Endothelial cell of umbilical vein (primary cell): ENCODE measurements around the gene ZDHHC11B. TPM values are rescaled to one million over a fixed set of nuclear protein-coding genes. Genes with fewer than 3 reads are reported as not detected.
"Not testable (repeated sequence)": the region's sequence is repeated elsewhere in the genome, so short reads cannot be mapped to it uniquely, and the experiment has no call there.

Source experiments
- BruUV-seq: library from RNA; stranded (reverse); fragments of 400-500 nt; replicated peaks from 2 replicates; lab custom pipeline; 2021; lab: Mats Ljungman, UMichigan
- CTCF ChIA-PET: fragments of 300-600, 350-600 bp; sonication (Branson Sonifier 250); formaldehyde crosslinking; loops from one replicate; lab custom pipeline; 2021; ENCODE audit warnings: antibody characterized with exemption, inconsistent platforms; lab: Charles Lee
- POLR2A ChIA-PET: fragments of 300-600, 350-600 bp; sonication (Branson Sonifier 250); formaldehyde crosslinking; loops from one replicate; lab custom pipeline; 2021; ENCODE audit warnings: antibody characterized with exemption, inconsistent platforms; lab: Charles Lee
- DNase-seq: peaks from one replicate; pipeline ENCODE4 v3.0.0-alpha.2; 2011; ENCODE audit warnings: low read depth, low spot score
- FAIRE-seq: peaks from 2 replicates; lab custom pipeline; 2011; peaks lifted over from hg19 to GRCh38; lab: Jason Lieb, UNC
- H2AFZ ChIP-seq: 2 replicates; pipeline ENCODE4 v1.6.0; 2012; ENCODE audit warnings: low read depth, low read length, control low read depth, inconsistent platforms
- H3K27ac ChIP-seq: 2 replicates; pipeline ENCODE4 v1.5.1; 2011; ENCODE audit warnings: low read depth, mild to moderate bottlenecking, control low read depth, low read length, moderate library complexity; ENCODE audit not compliant: insufficient read depth
- H3K27me3 ChIP-seq, 2 experiments: 2 replicates each; pipeline versions ENCODE4 v1.6.0 to v1.6.1; 2011; ENCODE audit warnings: low read length in 2 of 2, mixed read lengths in 1 of 2; ENCODE audit not compliant: control insufficient read depth in 2 of 2, insufficient read depth in 2 of 2
- H3K36me3 ChIP-seq, 2 experiments: 2 replicates in 1 of 2; 3 replicates in 1 of 2; pipeline ENCODE4 v1.5.1; 2011; ENCODE audit warnings: low read length in 2 of 2, mild to moderate bottlenecking in 1 of 2, moderate library complexity in 1 of 2; ENCODE audit not compliant: control insufficient read depth in 2 of 2, insufficient read depth in 2 of 2; ENCODE audit errors: extremely low read depth in 1 of 2
- H3K4me1 ChIP-seq: 3 replicates; pipeline ENCODE4 v1.5.1; 2011; ENCODE audit warnings: mild to moderate bottlenecking, low read length; ENCODE audit not compliant: control insufficient read depth, insufficient read depth; ENCODE audit errors: extremely low read depth
- H3K4me2 ChIP-seq: 2 replicates; pipeline ENCODE4 v1.6.1; 2011; ENCODE audit warnings: low read length, control low read depth, mixed read lengths; ENCODE audit not compliant: insufficient read depth
- H3K4me3 ChIP-seq, 3 experiments: fragments of 200-600 bp in 1 of 3; sonication (generic), shearing (Covaris generic) in 1 of 3; replicated peaks in 1 of 3; 2 replicates each; pipeline ENCODE4 v1.5.1; 2011 to 2016; ENCODE audit warnings: control low read depth in 3 of 3, low read length in 3 of 3, mild to moderate bottlenecking in 2 of 3, inconsistent platforms in 1 of 3, low read depth in 1 of 3, moderate library complexity in 1 of 3; ENCODE audit not compliant: insufficient read depth in 1 of 3
- H3K79me2 ChIP-seq: 2 replicates; pipeline ENCODE4 v1.6.0; 2012; ENCODE audit warnings: low read length, inconsistent platforms; ENCODE audit not compliant: control insufficient read depth, insufficient read depth
- H3K9ac ChIP-seq: replicated peaks from 2 replicates; pipeline ENCODE3; 2011; ENCODE audit warnings: low read length, control low read depth; ENCODE audit not compliant: insufficient read depth; ENCODE audit errors: extremely low read depth
- H3K9me1 ChIP-seq: replicated peaks from 3 replicates; pipeline ENCODE4 v1.6.0; 2011; ENCODE audit warnings: mild to moderate bottlenecking, low read length; ENCODE audit not compliant: control insufficient read depth, insufficient read depth; ENCODE audit errors: extremely low read depth
- H3K9me3 ChIP-seq: replicated peaks from 2 replicates; pipeline ENCODE4 v1.5.1; 2012; ENCODE audit warnings: low read length, inconsistent platforms; ENCODE audit not compliant: control insufficient read depth, insufficient read depth
- H4K20me1 ChIP-seq: replicated peaks from 2 replicates; pipeline ENCODE3; 2011; ENCODE audit warnings: mild to moderate bottlenecking, low read length; ENCODE audit not compliant: control insufficient read depth, insufficient read depth; ENCODE audit errors: extremely low read depth
- EZH2 ChIP-seq: IDR thresholded peaks from 2 replicates; pipeline ENCODE4 v1.6.1; 2012; ENCODE audit warnings: borderline replicate concordance, low read depth, mild to moderate bottlenecking, moderate library complexity, low read length, inconsistent platforms; ENCODE audit not compliant: severe bottlenecking
- FOS ChIP-seq: IDR thresholded peaks from 2 replicates; pipeline ENCODE4 v1.6.1; 2011; ENCODE audit warnings: mild to moderate bottlenecking, low read length, moderate library complexity, borderline replicate concordance; ENCODE audit not compliant: insufficient read depth
- MYC ChIP-seq: IDR thresholded peaks from one replicate; pipeline ENCODE4 v1.6.1; 2011; ENCODE audit warnings: mild to moderate bottlenecking, low read depth, low read length
- POLR2AphosphoS5 ChIP-seq: IDR thresholded peaks from 2 replicates; pipeline ENCODE4 v1.6.1; 2012; ENCODE audit warnings: low read depth, mild to moderate bottlenecking, control low read depth, low read length, moderate library complexity; ENCODE audit not compliant: insufficient read depth
- dilution Hi-C: fragments of 300-500 bp; cut with MboI; formaldehyde crosslinking; loops from one replicate; pipeline ENCODE4 v1.15.0; 2019; ENCODE audit warnings: low sequenced_read_pairs; ENCODE audit not compliant: extremely low pct_ligation_motif_present
- intact Hi-C: fragments of 100-400 bp; cut with micrococcal nuclease; formaldehyde crosslinking; loops from one replicate; pipeline ENCODE4 v1.10.0; 2022
- polyA plus RNA-seq, 4 experiments: library from polyadenylated mRNA; depleted of rRNA in 3 of 4; stranded (reverse) in 3 of 4; unstranded in 1 of 4; fragments of >200 nt; gene quantifications; 2 replicates each; pipeline versions ENCODE4 v1.2.1 to v1.2.3, GENCODE V29; 2011 to 2012; ENCODE audit warnings: missing spikeins in 1 of 4
- total RNA-seq: library from RNA; stranded (reverse); gene quantifications from 2 replicates; pipeline ENCODE4 v1.2.3, GENCODE V29; 2021
- TF ChIP-seq, protein P1 (sequence below): IDR thresholded peaks from 2 replicates; pipeline ENCODE4 v1.6.1; 2011; ENCODE audit not compliant: insufficient read depth, insufficient read length

Gene ZDHHC11B
- total and polyA plus RNA-seq, 2 donors (not counting 3 experiments of a cell fraction or from before 2014, with no cell fraction given): not detected

DNA sequence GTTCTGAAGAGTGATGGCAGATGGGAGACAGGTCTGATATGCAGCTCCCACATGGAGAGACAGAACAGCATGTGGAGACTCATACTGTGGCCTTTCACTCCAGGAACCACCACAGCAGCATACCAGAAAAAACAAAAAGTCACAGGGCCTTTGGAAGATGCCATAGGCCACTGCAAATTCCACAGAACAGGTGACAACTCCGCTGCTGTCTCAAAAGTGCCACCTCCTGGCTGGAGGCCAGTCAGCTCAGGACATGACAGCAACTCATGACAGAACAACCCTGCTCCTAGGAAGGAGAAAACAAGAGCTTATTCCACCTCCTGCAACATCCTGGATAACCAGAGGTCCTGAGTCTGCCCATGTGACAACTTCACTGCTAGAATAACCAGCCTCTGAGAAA, 41.0 kb upstream of the ZDHHC11B start:
- FAIRE-seq, H3K9me3 ChIP-seq, H3K9me1 ChIP-seq, BruUV-seq, H3K4me3 ChIP-seq, DNase-seq, H3K4me1 ChIP-seq, H3K4me2 ChIP-seq, H3K27me3 ChIP-seq, H3K9ac ChIP-seq, dilution Hi-C loops, POLR2A ChIA-PET, CTCF ChIA-PET, H3K36me3 ChIP-seq, H4K20me1 ChIP-seq, H2AFZ ChIP-seq, H3K79me2 ChIP-seq, H3K27ac ChIP-seq: not testable (repeated sequence)
- intact Hi-C loops: loop anchor here (5.0 kb wide), 1 partner anchor 88 kb away; no protein-coding TSS in a partner anchor

DNA sequence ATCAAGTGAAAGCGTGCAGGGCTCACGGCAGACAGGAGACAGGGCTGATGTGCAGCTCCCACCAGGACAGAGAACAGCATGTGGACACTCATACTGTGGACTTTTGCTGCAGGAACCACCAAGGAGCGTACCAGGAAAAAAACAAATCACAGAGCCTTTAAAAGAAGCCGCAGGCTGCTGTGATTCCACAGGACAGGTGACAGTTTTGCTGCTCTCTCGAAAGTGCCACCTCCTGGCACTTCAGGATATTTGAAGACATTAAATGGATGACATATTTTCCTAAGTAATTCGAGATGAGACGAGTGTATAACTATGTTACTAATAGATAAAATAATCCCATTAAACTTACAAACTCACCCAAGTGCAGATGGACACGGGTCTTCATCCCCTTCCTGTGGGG, 37.0 kb upstream of the ZDHHC11B start:
- Histone ChIP-seq H3K9me1 (no peaks in the 10 kb centered on the region), H3K9ac (no peak overlapping the region), H3K4me3 (no peak overlapping the region), H3K79me2 (no peaks in the 10 kb centered on the region), H3K27me3 (no peaks in the 10 kb centered on the region), H2AFZ (no peak overlapping the region), H4K20me1 (no peaks in the 10 kb centered on the region), H3K4me1 (no peaks in the 10 kb centered on the region), H3K27ac (no peak overlapping the region), H3K4me2 (no peak overlapping the region), H3K36me3 (no peaks in the 10 kb centered on the region), H3K9me3 (no peaks in the 10 kb centered on the region)
- no peak for DNase-seq
- ChIA-PET POLR2A (no interaction called here), CTCF (no interaction called here)
- dilution Hi-C loops: no loop called here
- FAIRE-seq: no peak
- TF ChIP-seq POLR2AphosphoS5 (no peak), EZH2 (no peak), FOS (no peak), MYC (no peak)
- TF ChIP-seq, protein P1, sequence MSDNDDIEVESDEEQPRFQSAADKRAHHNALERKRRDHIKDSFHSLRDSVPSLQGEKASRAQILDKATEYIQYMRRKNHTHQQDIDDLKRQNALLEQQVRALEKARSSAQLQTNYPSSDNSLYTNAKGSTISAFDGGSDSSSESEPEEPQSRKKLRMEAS: no peak
- BruUV-seq: no TSS peak
- intact Hi-C loops: no loop called here
